Breast epithelium (tissue), 4 donors: ENCODE measurements around the gene PIAS1. TPM values are rescaled to one million over a fixed set of nuclear protein-coding genes. Genes with fewer than 3 reads are reported as not detected.

Experiments used
- DNase-seq, 2 donors: peaks; one replicate each; pipeline ENCODE4 v3.0.0-alpha.2; 2019; ENCODE audit warnings: low spot score in 2 of 2
- H3K27ac ChIP-seq, 2 donors: fragments of 200-600 bp; sonication (generic) in 1 of 2; one replicate each; pipeline ENCODE4 v1.5.1; 2016 to 2019; ENCODE audit warnings: mild to moderate bottlenecking in 1 of 2
- H3K27me3 ChIP-seq, 2 donors: fragments of 200-600 bp; sonication (generic) in 1 of 2; one replicate each; pipeline versions ENCODE4 v1.5.1 to v1.6.0; 2017 to 2019; ENCODE audit warnings: control low read depth in 1 of 2, mild to moderate bottlenecking in 1 of 2
- H3K36me3 ChIP-seq: fragments of 200-600 bp; one replicate; pipeline ENCODE4 v1.5.1; 2019
- H3K4me1 ChIP-seq, 2 donors: fragments of 200-600 bp; sonication (generic); one replicate each; pipeline ENCODE4 v1.5.1; 2016 to 2019; ENCODE audit warnings: control low read depth in 1 of 2
- H3K4me3 ChIP-seq, 3 donors: fragments of 200-600 bp; sonication (generic); 1 replicate in 2 of 3; 2 replicates in 1 of 3; pipeline ENCODE4 v1.5.1; 2016 to 2019; ENCODE audit warnings: mild to moderate bottlenecking in 3 of 3, moderate library complexity in 2 of 3
- H3K9me3 ChIP-seq, 2 donors: fragments of 200-600 bp; sonication (generic) in 1 of 2; one replicate each; pipeline ENCODE4 v1.5.1; 2016 to 2019; ENCODE audit warnings: control low read depth in 1 of 2
- POLR2A ChIP-seq: fragments of 450-650 bp; IDR thresholded peaks from one replicate; pipeline ENCODE4 v1.6.1; 2016; ENCODE audit warnings: antibody characterized with exemption, mild to moderate bottlenecking, moderate library complexity
- POLR2AphosphoS5 ChIP-seq, 3 donors: sonication (generic); formaldehyde crosslinking; IDR thresholded peaks; one replicate each; pipeline ENCODE4 v1.6.1; 2017; ENCODE audit warnings: antibody characterized with exemption in 3 of 3
- intact Hi-C: fragments of 100-400 bp; cut with DNase I; formaldehyde crosslinking; loops from one replicate; pipeline ENCODE4 v1.15.1; 2023; ENCODE audit warnings: low total_unique reads
- total RNA-seq, 3 donors: library from RNA; depleted of rRNA; stranded (reverse); fragments of >200 nt; gene quantifications; one replicate each; pipeline ENCODE4 v1.1.0, GENCODE V29; 2016
- TF ChIP-seq, protein P1 (sequence below), 3 donors: fragments of 450-650 bp; IDR thresholded peaks; one replicate each; pipeline ENCODE4 v1.5.1; 2016 to 2017; ENCODE audit warnings: antibody characterized with exemption in 3 of 3, mild to moderate bottlenecking in 3 of 3, moderate library complexity in 3 of 3

The PIAS1 gene
- total RNA-seq, 3 donors from 2014 or later: 43.9 to 77.4 (median 57.1) TPM

DNA sequence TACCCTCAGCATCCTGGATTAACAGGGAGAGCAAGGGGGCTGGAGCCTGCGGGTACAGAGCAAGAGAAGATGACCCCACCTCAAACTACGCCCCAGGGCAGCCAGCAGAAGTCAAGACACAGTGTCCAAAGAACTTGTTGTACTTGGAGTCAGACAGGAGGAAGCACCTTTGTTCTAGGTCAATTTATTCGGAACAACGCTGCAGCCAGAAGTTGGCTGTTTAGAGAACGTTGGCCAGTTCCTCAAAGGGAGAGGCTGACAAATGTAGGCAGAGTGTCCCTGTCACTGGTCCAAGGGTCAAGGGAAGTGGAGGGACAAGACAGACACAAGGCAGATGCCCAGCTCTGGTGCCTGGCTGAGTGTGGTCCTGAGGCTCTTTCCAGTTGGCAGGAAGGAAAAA is 32.1 kb upstream of the PIAS1 start:
- intact Hi-C loops: no loop called here
- no peaks in the 10 kb centered on the region for H3K27me3 ChIP-seq
- no peaks in the 10 kb centered on the region for H3K9me3 ChIP-seq
- DNase-seq: no peak
- TF ChIP-seq POLR2A: no peak
- TF ChIP-seq POLR2AphosphoS5 (IDR thresholded peaks at IDR 0.05): no peak
- TF ChIP-seq, protein P1, sequence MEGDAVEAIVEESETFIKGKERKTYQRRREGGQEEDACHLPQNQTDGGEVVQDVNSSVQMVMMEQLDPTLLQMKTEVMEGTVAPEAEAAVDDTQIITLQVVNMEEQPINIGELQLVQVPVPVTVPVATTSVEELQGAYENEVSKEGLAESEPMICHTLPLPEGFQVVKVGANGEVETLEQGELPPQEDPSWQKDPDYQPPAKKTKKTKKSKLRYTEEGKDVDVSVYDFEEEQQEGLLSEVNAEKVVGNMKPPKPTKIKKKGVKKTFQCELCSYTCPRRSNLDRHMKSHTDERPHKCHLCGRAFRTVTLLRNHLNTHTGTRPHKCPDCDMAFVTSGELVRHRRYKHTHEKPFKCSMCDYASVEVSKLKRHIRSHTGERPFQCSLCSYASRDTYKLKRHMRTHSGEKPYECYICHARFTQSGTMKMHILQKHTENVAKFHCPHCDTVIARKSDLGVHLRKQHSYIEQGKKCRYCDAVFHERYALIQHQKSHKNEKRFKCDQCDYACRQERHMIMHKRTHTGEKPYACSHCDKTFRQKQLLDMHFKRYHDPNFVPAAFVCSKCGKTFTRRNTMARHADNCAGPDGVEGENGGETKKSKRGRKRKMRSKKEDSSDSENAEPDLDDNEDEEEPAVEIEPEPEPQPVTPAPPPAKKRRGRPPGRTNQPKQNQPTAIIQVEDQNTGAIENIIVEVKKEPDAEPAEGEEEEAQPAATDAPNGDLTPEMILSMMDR (IDR thresholded peaks at IDR 0.05): no peak
- no peaks in the 10 kb centered on the region for H3K4me1 ChIP-seq
- no peaks in the 10 kb centered on the region for H3K36me3 ChIP-seq
- no peak overlapping the region for H3K27ac ChIP-seq
- H3K4me3 ChIP-seq: no peak overlapping the region

DNA sequence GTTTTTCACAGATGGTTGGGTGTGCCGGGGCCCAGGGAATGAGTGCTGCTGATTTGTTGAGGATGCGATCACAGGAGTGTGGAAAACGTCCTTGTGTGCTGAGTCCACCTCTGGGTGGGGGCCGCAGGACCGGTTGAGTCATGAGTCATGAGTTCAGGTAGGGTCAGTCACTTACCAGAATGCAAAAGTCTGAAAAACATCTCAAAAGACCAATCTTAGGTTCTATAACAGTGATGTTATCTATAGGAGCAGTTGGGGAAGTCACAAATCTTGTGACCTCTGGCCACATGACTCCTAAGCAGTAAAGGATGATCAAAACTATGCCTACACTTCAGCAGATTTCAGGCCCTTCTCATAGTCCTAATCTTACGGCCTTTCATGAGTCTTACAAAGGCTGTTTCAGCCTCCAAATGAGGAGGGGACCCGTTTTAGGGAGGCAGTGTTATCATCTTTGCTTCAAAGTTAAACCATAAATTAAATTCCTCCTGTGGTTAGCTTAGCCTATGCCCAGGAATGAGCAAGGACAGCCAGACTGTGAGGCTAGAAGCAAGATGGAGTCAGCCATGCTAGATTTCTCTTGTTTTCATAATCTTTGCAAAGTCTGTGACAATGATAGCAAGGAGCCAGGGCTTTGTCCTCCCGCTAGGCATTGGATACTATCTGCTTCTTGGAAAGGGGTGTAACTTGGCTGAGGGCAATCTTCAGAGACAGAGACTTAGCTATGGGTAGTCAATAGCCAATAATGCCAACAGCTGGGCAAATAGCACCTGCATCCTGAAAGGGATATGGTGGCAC is 30.6 kb upstream of the PIAS1 start:
- H3K27ac ChIP-seq: no peak overlapping the region
- TF ChIP-seq POLR2A (no peak), POLR2AphosphoS5 (IDR thresholded peaks at IDR 0.05) (no peak)
- TF ChIP-seq, protein P1 (IDR thresholded peaks at IDR 0.05): no peak
- intact Hi-C loops: no loop called here
- H3K36me3 ChIP-seq: no peaks in the 10 kb centered on the region
- no peaks in the 10 kb centered on the region for H3K27me3 ChIP-seq
- DNase-seq: no peak
- H3K4me3 ChIP-seq: no peak overlapping the region
- no peaks in the 10 kb centered on the region for H3K9me3 ChIP-seq
- H3K4me1 ChIP-seq: no peaks in the 10 kb centered on the region

DNA sequence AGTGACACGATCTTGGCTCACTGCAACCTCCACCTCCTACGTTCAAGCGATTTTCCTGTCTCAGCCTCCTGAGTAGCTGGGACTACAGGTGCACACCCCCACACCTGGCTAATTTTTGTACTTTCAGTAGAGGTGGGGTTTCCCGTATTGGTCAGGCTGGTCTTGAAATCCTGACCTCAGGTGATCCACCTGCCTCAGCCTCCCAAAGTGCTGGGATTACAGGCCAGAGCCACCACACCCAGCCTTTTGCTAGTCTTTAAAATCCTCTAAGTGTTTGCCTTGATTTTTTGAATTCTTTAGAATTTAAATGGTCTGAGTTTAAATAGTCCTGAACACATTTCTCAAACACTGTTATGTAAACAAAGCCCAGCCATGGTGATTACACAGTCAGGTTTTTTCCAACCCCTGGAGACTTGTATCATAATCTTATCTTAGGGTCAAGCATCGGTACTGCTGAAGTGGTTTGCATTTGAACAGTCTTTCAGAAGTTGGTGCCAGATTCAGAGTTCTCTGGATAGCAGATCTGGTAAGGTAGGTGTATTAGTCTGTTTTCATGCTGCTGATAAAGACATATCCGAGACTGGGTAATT is 28.2 kb upstream of the PIAS1 start:
- Histone ChIP-seq H3K9me3 (no peaks in the 10 kb centered on the region), H3K36me3 (no peaks in the 10 kb centered on the region), H3K4me1 (no peaks in the 10 kb centered on the region), H3K4me3 (no peak overlapping the region), H3K27me3 (no peaks in the 10 kb centered on the region), H3K27ac (no peak overlapping the region)
- intact Hi-C loops: no loop called here
- TF ChIP-seq, protein P1 (IDR thresholded peaks at IDR 0.05): no peak
- TF ChIP-seq POLR2A (no peak), POLR2AphosphoS5 (IDR thresholded peaks at IDR 0.05) (no peak)
- DNase-seq: no peak

DNA sequence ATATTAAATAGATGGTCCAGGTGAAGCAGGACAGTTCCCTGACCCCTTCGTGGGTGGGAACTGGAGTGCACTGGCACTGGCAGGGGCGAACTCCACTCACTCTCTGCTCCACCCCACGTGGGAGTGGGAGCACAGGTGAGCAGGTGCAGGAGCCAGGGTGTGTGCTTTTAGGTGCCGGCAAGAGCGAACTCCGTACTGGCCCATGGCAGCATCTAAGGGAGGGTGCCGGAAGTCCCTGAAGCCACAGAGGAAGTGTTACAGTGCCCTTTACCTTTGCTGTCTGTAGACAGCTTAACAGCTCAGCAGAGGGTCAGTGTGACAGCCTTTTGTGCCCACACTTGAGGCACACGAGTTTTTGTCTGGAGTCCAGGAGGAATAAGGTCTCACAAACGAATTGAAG is 26.7 kb upstream of the PIAS1 start:
- TF ChIP-seq, protein P1 (IDR thresholded peaks at IDR 0.05): no peak
- TF ChIP-seq POLR2AphosphoS5 (IDR thresholded peaks at IDR 0.05) (no peak), POLR2A (no peak)
- no peaks in the 10 kb centered on the region for H3K9me3 ChIP-seq
- H3K27ac ChIP-seq: no peak overlapping the region
- no peaks in the 10 kb centered on the region for H3K36me3 ChIP-seq
- no peaks in the 10 kb centered on the region for H3K4me1 ChIP-seq
- DNase-seq: no peak
- H3K27me3 ChIP-seq: no peaks in the 10 kb centered on the region
- intact Hi-C loops: no loop called here
- H3K4me3 ChIP-seq: no peak overlapping the region

- H3K4me1 ChIP-seq: no peaks in the 10 kb centered on the region
- H3K27ac ChIP-seq: no peak overlapping the region
- TF ChIP-seq POLR2AphosphoS5 (IDR thresholded peaks at IDR 0.05) (no peak), POLR2A (no peak)
- TF ChIP-seq, protein P1 (IDR thresholded peaks at IDR 0.05): no peak
- no peak for DNase-seq
- H3K9me3 ChIP-seq: no peaks in the 10 kb centered on the region
- H3K4me3 ChIP-seq: no peak overlapping the region
- no peaks in the 10 kb centered on the region for H3K36me3 ChIP-seq
- intact Hi-C loops: no loop called here
- H3K27me3 ChIP-seq: no peaks in the 10 kb centered on the region
Measured at GRCh38 chr15:68028137-68028887, 25.8 kb upstream of the PIAS1 start.
